CD4-positive, alpha-beta T cell treated with Interleukin-17A for 4 hours (primary cell): ENCODE measurements around the gene TMEM39A.
A peak's percentile ranks its signal among the peaks of the same experiment; 100 is the strongest.

Experiments
- DNase-seq: peaks from one replicate; pipeline ENCODE4 v3.0.0-alpha.2; 2020; ENCODE audit warnings: mixed read lengths

The TMEM39A gene, protein sequence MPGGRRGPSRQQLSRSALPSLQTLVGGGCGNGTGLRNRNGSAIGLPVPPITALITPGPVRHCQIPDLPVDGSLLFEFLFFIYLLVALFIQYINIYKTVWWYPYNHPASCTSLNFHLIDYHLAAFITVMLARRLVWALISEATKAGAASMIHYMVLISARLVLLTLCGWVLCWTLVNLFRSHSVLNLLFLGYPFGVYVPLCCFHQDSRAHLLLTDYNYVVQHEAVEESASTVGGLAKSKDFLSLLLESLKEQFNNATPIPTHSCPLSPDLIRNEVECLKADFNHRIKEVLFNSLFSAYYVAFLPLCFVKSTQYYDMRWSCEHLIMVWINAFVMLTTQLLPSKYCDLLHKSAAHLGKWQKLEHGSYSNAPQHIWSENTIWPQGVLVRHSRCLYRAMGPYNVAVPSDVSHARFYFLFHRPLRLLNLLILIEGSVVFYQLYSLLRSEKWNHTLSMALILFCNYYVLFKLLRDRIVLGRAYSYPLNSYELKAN

DNA sequence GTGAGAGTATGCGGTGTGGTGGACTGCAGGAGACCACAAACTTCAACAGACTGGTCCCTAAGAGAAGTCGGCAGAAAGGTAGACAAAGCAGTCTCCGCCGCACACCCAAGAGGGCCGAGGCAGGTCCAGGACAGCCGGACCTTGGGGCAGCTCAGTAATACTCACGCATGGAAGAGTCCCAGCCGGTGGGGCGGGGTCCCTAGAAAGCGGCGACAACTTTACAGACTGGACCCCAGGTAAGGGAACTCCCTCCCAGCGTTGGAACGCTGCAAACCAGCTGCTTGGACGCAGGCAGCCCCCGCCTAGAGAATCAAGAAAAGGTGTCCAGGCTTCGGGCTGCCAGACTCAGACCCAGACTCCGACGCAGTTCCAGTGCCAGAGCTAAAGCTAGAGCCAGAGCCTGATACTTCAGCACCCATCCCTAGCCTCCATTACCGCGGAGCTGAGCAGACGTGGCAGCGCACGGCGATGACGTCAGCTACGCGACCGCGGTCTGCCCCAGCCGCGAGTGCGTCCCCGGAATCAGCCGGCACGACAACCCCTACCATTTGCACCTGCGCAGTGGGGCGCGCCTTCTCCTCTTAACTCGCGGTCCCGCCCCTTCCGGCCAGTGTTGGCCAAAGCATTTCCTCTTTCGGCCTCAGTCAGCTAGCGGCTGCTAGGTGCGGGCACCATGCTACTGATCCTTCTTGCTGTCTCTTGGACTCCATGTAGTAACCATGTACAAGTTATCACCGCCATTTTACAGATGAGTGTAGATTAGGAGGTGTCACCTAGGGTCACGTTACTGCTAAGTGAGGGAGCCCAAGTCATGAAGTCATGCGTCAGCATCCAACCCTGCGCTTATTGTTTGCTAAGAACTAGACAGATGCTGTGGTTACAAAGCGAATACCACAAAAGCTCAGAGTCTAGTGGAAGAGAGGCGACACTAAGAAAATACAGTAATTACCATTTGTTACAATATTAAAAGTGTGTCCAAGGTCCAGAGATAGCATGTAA, at the start of gene TMEM39A:
TMEM39A (minus strand) TSS at position 445 of the 999 bp plus-strand sequence. CDS start 1,541 bp downstream, outside the sequence.
- DNase-seq: peak; percentile 99

DNA sequence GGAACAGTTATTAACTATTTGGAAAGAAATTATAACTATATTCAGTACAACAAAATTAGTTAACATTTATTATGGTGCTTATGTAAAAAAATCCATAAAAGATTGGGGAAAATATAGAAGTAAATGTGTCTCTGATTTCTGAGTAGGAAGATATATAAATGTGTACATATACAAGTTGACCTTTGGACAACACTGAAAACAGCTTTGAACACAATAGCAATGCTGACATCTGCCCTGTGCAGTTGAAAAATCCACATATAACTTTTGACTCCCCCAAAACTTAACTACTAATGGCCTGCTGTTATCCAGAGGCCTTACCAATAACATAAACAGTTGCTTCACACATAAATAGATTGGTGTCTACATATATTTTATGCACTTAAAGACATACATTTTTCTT, 47.3 kb upstream of the TMEM39A start:
- DNase-seq: no peak

DNA sequence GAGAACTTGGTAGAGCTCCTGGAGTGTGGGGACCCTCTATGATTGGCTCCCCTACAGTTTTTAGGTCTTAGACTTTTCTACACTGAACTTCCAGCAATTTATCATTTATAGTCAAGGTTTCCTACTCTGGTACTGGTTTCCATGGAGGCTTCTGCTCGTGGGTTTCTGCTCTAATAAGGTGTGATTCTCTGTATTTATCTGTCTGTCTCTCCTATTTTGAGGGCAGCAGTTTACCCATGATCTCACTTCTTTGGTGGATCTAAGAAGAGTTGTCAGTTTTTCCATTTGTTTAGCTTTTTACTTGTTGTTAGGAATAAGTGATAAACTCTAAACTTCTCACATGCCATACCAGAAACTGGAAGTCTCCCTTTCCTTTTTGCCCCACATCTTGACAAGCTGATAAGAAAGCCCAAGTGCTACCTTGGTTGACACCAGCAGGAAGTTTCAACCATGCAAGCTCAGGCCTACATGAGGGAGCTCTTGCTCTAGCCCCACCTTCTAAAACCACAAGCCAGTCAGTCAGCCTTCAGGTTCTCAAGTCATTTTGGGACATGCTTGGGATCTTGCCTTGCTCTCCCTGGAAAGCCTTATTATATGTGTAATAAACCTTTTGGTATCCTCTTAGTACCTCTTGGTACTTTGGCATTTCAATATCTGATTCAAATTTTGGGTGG, 44.9 kb upstream of the TMEM39A start:
- no peak for DNase-seq

DNA sequence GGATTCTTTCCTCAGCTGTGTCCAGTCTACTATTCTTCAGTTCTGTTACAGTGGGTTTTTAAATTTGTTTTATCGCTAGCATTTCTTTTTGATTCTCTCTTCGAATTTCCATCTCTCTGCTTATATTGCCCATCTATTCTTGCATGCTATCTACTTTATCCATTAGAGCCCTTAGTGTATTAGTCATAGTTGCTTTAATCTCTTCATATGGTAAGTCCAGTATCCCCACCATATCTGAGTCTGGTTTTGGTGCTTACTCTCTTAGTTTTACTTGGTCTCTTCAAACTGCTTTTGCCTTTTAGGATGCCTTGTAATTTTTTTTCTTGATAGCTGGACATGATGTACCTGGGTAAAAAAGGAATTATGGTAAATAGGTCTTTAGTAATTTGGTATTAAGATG, 44.0 kb upstream of the TMEM39A start:
- DNase-seq: no peak

DNA sequence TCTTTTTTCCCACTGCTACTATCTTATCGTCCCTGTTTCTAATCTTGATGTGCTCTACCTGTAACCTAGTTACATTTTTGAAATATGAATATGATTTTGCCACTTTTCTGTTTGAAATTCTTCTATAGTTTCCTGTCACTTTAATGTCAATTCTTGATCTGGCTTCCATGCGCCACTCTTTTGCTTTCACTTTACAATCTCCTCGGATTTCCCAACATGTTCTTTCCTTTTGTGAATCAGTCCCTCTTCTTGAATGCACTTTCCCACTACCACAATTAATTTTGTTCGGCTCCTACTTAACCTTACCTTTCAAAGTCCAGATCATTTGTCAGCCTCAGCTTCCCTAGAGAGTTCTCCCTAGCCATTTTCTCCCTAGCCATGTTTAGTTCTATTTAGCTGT, 43.2 kb upstream of the TMEM39A start:
- no peak for DNase-seq

DNA sequence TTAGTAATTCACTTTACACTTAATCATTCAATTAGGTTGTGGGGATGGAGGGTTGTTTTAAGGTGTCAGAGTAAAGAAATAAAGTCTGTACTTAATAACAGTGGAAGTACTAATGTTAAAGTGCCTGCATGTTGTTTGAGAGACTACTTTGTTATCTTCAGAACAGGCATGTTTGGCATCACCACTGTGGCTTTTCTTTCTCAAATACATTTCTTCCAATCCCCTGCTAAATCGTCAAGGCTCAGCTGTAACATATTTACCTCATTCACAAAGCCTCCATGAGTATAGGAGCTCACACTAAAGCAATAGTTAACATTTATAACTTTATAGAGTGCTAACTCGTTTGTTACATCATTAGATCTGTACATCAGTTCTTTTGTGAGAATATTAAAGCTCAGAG, 37.5 kb upstream of the TMEM39A start:
- DNase-seq: no peak

DNA sequence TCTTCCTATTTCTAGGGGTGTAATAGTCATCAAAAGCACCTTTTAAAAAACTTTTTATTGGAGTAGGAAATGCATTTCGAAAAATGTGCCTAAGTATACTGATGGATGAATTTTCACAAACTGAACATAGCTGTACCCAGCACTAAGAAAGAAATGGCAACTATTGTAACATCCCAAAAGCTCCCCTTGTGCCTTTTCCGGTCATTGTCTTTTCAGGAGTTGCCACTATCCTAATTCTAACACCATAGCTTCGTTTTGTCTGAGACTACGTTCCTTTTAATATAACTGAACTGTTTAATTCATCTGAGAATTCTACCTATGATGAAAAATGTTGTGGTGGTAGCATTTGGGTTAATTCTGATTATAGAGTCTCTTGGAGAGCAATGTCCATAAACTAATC, 36.9 kb upstream of the TMEM39A start:
- no peak for DNase-seq

DNA sequence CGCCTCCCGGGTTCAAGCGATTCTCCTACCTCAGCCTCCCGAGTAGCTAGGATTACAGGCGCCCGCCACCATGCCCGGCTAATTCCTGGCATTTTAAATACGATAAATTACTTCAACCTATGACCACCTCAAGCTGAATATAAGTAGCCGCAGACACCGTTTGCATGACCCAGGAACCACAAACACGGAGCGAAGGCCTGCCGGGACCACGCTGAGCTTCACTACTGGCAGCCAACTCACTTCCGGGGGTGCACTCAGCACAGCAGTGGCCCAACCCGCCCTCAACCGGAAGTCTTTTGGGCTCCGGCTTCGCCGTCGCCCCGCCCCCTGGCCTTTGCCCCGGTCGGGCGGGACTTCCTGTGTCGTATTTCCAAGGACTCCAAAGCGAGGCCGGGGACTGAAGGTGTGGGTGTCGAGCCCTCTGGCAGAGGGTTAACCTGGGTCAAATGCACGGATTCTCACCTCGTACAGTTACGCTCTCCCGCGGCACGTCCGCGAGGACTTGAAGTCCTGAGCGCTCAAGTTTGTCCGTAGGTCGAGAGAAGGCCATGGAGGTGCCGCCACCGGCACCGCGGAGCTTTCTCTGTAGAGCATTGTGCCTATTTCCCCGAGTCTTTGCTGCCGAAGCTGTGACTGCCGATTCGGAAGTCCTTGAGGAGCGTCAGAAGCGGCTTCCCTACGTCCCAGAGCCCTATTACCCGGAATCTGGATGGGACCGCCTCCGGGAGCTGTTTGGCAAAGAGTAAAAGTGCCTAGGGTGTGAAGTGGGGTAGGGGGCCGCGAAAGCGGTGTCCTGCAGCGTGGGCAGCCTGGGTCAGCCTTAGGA, 35.0 kb upstream of the TMEM39A start, which contains the start of gene TIMMDC1:
TIMMDC1 (plus strand) TSS at position 362 of the 826 bp plus-strand sequence; CDS start at position 549, 187 bp downstream.
- peak; percentile 96 for DNase-seq

DNA sequence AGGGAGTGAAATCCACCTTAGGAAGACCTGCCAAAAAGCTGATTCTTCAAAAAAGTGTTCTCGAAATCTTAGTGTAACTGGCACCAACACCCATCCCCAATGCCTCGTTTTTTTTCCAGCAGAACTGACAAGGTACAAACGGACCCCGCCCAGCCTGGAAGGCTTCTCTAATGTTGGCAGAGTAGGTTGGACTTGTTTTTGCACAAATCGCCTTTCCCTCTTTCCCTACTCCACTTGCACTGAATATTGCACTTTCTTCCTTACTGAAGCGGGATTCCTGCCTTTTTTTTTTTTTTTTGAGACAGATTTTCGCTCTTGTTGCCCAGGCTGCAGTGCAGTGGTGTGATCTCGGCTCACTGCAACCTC, 34.4 kb upstream of the TMEM39A start:
- no peak for DNase-seq

DNA sequence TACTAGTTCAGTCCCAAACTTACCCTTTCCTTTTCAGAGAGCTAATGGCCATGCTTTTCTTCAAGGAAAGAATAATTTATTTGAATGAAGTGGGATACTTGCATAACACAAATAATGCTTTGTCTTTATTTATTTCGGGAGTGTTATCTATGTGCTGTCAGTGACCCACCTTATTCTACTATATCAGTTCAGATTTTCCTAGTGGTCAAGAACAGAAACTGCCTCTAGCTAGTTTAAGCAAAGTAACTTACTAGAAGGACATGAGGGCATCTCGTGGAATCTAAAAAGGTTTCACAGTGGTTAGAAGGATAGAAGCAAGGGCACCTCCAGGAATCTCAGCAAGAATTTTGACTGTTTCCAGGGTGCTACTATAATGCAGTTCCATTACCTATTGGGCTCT, 31.2 kb upstream of the TMEM39A start:
- DNase-seq: no peak

DNA sequence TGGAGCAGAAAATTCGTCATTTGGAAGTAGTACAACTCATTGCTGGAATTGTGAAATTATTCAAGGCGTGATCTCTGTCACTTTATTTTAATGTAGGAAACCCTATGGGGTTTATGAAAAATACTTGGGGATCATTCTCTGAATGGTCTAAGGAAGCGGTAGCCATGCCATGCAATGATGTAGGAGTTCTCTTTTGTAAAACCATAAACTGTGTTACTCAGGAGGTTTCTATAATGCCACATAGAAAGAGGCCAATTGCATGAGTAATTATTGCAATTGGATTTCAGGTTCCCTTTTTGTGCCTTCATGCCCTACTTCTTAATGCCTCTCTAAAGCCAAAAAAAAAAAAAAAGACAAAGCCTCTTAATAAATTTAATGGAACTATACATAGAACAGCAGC, 29.4 kb upstream of the TMEM39A start:
- DNase-seq: no peak

DNA sequence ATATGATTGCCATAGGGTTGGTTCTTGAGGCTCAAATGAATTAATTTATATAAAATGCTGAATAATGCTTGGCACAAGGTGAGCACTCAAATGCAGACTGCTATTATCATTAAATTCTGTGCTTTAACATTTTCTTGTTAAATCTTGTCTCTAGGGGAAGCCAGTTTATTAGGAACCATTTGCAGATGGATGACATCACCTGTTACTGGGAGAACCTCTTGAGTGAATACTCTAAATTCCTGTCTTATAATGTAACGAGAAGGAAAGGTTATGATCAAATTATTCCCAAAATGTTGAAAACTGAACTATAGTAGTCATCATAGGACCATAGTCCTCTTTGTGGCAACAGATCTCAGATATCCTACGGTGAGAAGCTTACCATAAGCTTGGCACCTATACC, 28.7 kb upstream of the TMEM39A start:
- no peak for DNase-seq

DNA sequence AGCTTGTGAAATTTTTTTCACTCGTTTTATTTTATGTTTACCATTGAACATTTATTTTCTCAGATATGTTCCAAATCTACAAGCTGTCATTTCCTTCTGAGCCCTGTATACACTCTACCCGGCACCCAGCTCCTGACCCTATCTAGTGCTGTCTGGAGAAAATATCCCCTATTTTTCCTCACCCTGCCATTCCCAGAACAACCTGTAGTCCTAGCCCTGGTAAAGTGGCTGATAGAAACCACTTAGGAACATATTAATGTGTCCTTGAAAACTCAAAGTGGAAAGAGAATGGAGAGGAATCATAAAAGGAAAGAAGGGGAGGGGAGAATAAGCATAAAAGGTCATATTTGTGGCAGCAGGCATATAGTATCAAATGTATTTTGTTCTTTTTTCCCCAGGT, 26.7 kb upstream of the TMEM39A start:
- DNase-seq: no peak

DNA sequence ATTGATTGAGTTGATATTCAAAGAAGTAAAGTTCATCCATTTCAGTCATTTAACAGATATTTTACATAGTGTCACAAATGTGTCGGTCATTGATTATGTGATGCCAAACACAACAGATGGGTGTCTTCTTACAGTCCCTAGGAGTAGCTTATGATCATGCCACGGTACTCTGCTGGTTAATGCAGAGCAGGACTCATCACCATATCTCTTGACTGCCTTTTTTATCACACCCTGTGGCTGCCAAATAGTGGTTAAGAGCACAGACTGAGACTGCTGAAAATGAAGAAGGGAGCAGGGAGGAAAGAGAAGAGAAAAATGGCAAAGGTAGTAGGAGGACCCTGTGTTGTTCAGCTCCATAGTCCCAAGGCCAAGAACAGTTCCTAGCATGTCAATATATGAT, 22.1 kb upstream of the TMEM39A start:
- DNase-seq: no peak

DNA sequence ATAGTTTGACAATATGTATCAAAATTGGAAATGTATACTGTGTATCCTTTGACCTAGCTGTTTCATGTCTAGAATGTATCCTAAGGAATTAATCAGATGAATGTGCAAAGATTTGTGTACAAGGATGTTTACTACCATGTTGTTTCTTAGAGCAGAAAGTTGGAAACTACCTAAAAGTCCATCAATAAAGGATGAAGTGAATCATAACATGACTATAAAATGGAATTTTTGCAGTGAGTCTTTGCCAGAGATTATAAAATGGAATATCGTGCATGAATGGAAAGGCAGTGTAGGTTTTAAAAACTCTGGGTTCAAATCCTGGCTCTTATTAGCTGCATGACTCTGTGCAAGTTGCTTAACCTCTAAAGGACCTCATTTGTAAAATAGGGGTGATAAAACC, 19.7 kb upstream of the TMEM39A start:
- no peak for DNase-seq

DNA sequence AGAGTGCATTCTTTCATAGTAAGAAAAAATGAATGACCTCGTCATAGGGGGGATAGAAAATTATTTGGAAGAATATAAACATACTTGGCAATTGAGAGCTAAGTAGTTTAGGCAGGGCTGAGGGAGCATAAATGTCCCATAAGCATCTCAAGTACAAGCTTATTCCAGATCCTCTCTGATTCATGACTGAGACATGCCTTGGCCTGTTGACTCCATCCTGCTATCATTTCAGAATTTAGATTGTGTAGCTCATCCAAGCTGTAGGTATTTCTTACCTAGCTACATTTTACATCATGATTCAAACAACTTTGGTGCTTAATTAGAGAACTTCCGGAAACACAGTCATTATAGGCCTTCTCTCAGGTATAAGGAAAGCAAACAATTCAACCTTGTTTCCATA, 17.7 kb upstream of the TMEM39A start:
- no peak for DNase-seq

DNA sequence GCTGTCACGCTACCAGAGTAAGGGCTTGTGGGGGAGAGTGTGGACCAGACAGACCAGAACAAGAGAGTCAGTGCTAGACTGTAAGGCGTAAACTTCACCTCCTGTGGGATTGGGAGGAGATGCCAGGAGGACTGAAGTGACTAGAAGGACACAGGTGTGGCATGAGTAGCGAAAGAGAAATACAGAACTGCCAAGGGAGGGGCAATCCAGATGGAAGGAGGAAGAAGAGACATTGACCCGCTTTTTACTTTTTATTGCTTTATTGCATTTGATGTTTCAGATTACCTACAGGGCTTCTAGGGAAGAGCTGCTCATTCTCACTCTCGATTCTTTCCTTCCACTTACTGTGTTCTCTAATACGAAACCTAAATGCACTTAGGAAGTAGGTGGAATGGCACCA, 7.5 kb upstream of the TMEM39A start:
- no peak for DNase-seq

DNA sequence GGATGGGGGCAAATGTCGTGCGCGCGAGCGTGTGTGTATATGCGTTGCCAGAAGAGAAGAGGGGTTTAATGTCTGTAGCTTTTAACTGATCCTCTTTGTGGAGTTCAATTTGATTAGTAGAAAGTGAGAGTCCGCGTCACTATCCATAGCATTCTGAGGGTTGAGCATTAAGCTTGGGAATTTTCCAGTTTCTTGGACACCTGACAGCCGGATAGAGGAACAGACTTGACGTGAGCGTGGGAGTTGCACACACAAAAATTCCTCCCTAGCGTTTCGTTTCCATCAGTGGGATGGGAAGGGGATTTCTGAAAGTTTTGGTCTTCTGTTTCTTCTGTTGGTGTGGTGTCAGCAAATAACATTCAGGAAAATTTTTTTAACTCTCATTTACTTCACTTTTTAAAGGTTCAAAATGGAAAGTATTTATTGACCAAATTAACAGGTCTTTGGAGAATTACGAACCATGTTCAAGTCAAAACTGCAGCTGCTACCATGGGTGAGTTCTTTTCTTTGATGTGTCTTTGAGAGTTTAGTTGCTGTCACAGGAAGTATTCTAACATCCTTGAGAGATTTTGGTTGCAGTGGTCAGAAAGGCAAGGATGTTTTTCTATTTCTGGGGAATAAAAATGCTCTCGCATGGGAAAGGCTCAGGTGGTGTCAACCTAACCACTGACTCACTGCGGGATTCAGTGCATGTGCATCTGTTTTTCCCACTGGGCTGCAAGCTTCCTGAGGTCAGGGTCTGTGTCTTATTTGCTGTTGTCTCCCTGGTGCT, 6.2 kb upstream of the TMEM39A start:
- DNase-seq: no peak

DNA sequence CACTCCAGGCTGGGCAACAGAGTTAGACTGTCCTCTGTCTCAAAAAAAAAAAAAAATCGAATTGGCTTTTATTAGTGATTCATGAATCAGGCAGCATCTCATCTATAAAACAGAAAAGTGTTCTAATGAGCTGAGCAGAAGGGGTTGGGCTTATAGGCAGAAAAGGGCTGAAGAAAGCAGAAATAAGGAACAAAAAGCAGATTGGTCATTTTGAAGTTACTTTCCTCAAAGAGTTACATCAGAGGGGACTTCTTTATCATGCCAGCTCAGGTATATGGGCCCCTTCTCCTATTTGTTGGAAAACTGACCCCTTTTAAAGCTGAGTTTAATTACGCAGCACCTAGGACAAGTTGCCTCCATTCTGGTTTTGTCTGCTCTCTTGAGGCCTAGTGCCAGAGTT, 4.6 kb upstream of the TMEM39A start:
- DNase-seq: no peak

DNA sequence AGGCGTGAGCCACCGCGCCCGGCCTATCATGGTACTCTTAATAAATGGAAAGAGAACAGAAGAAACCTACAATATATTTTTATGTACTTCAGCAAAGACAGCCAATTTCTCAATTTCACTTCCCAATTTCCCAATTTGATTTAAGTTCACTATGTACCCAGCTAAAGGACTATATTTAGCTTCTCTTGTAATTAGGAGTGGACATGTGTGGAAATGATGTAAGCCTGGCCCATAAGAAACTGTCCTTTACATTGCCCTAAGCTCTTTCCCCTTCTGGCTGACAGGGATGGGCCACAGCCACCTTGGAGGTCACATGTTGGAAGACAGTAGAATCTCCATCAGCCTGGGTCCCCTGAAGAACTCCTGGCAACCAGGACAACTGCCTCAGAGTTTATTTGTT, 6.2 kb downstream of the TMEM39A start:
- no peak for DNase-seq

DNA sequence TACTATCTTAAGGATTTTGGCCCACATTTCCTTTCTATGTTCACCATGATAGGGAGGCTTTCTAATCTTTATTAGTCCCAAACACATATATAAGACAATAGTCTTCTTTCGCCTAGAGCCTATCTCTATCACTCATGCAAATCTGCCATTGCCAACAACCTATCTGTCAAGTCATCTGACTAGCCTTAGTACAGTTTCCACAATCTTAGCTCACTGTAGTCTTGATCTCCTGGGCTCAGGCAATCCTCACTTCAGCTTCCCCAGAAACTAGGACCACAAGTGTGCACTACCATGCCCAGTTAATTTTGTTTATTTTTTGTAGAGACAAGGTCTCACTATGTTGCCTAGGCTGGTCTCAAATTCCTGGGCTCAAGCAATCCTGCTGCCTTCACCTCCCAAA, 6.9 kb downstream of the TMEM39A start:
- DNase-seq: no peak
